Measurements from ENCODE around the gene SLC5A5.

The SLC5A5 gene

DNA sequence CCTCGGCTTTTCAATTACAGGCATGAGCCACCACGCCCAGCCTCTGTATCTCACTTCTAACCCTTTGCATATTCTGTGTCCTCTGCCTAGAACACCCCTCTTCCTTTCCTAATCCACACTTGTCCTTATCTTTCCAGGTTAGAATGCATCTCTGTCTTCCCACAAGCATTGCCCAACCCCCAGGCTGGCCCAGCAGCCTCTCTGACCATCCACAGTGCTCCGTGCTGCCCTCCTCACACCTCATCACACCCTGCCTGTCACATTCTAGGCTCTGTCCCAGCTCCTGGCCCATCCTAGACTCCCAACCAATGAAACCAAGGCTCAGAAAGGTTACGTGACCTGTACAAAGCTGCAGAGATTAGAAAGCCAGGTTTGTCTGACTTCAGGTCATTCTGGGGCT is 35.2 kb upstream of the SLC5A5 start:
- Histone ChIP-seq H3K4me3 (ENCODE audit: low read length, poor library complexity, severe bottlenecking) (no peak overlapping the region), H3K4me2 (ENCODE audit: low read depth, low read length, poor library complexity, severe bottlenecking) (no peak overlapping the region), H3K27me3 (ENCODE audit: insufficient read depth, low read length, poor library complexity, severe bottlenecking) (no peaks in the 10 kb centered on the region), H3K9ac (ENCODE audit: low read depth, low read length, poor library complexity, severe bottlenecking) (no peak overlapping the region), H3F3A (ENCODE audit: low read depth) (no peaks in the 10 kb centered on the region), H2AFZ (ENCODE audit: low read length) (no peak overlapping the region), H3K9me2 (replicated peaks; ENCODE audit: low read depth, low read length) (no peaks in the 10 kb centered on the region), H3K9me3 (ENCODE audit: insufficient read depth, low read depth, low read length) (no peaks in the 10 kb centered on the region), H3K36me3 (ENCODE audit: insufficient read depth, low read length) (peaks cover 36% of the 10 kb centered on the region; the same call in 1 of the 2 replicates), H3K79me2 (ENCODE audit: insufficient read depth, low read length) (no peaks in the 10 kb centered on the region), H4K20me1 (ENCODE audit: insufficient read depth, low read length, poor library complexity, severe bottlenecking) (no peaks in the 10 kb centered on the region), H3K4me1 (ENCODE audit: insufficient read depth, low read length, poor library complexity, severe bottlenecking) (peaks cover 3% of the 10 kb centered on the region)
- TF ChIP-seq EZH2phosphoT487 (IDR thresholded peaks at IDR 0.05; ENCODE audit: borderline replicate concordance), result no peak
- TF ChIP-seq CTCF (conservative IDR thresholded peaks at IDR 0.05; ENCODE audit: low read length), result no peak

DNA sequence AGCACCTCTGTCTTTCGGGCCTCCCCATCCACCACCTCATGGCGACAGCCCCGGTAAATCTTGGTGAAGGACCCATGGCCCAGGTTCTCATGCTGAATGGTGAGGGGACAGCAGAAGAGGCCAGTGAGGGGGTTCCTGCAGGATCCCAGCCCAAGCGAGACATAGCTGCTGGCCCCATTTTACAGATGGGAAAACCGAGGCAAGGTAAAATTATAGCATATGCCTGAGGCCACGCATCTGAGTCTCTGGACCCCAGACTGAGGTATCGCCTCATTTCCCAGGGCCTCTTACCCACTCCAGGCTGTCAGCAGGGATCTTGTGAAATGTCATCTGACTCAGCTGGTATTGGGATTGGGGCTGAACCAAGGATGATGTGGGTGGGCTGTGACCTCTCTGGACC is 33.8 kb upstream of the SLC5A5 start:
- H3K4me2 ChIP-seq (ENCODE audit: low read depth, low read length, poor library complexity, severe bottlenecking), result no peak overlapping the region
- H3K79me2 ChIP-seq (ENCODE audit: insufficient read depth, low read length), result no peaks in the 10 kb centered on the region; the same call in 1 of the 2 replicates
- H3K9me2 ChIP-seq (replicated peaks; ENCODE audit: low read depth, low read length), result no peaks in the 10 kb centered on the region
- H3K4me3 ChIP-seq (ENCODE audit: low read length, poor library complexity, severe bottlenecking), result no peak overlapping the region
- no peaks in the 10 kb centered on the region for H4K20me1 ChIP-seq (ENCODE audit: insufficient read depth, low read length, poor library complexity, severe bottlenecking)
- peaks cover 28% of the 10 kb centered on the region; the same call in 1 of the 2 replicates for H3K36me3 ChIP-seq (ENCODE audit: insufficient read depth, low read length)
- H3K27me3 ChIP-seq (ENCODE audit: insufficient read depth, low read length, poor library complexity, severe bottlenecking), result no peaks in the 10 kb centered on the region
- peaks cover 3% of the 10 kb centered on the region for H3K4me1 ChIP-seq (ENCODE audit: insufficient read depth, low read length, poor library complexity, severe bottlenecking)
- no peaks in the 10 kb centered on the region for H3F3A ChIP-seq (ENCODE audit: low read depth)
- no peaks in the 10 kb centered on the region for H3K9me3 ChIP-seq (ENCODE audit: insufficient read depth, low read depth, low read length)
- no peak overlapping the region for H3K9ac ChIP-seq (ENCODE audit: low read depth, low read length, poor library complexity, severe bottlenecking)
- no peak for TF ChIP-seq CTCF (conservative IDR thresholded peaks at IDR 0.05; ENCODE audit: low read length)
- TF ChIP-seq EZH2phosphoT487 (IDR thresholded peaks at IDR 0.05; ENCODE audit: borderline replicate concordance), result no peak
- H2AFZ ChIP-seq (ENCODE audit: low read length), result no peak overlapping the region

DNA sequence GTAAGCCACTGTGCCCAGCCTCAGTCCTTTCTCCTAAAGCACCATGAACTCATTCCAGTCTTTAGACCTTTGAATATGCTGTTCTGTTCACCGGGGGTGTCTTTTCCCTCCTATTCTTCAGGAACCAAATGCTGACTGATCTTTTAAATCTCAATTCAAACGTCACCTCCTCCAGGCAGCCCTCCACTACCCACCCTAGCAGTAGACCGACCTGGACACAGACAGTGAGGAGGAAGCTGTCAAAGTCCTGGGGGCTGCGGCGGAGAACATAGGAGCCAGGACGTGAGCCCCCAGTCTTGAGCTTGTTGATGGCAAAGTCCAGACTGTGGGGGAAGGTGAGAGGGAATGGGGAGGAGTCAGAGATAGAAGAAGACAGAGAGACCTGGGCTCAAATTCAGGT is 31.7 kb upstream of the SLC5A5 start:
- Histone ChIP-seq H3K36me3 (ENCODE audit: insufficient read depth, low read length) (peaks cover 23% of the 10 kb centered on the region; the same call in 1 of the 2 replicates), H4K20me1 (ENCODE audit: insufficient read depth, low read length, poor library complexity, severe bottlenecking) (peaks cover 3% of the 10 kb centered on the region), H3K4me1 (ENCODE audit: insufficient read depth, low read length, poor library complexity, severe bottlenecking) (peaks cover 7% of the 10 kb centered on the region), H3F3A (ENCODE audit: low read depth) (no peaks in the 10 kb centered on the region), H3K9ac (ENCODE audit: low read depth, low read length, poor library complexity, severe bottlenecking) (no peak overlapping the region), H3K79me2 (ENCODE audit: insufficient read depth, low read length) (peaks cover 17% of the 10 kb centered on the region; the same call in 1 of the 2 replicates), H3K27me3 (ENCODE audit: insufficient read depth, low read length, poor library complexity, severe bottlenecking) (no peaks in the 10 kb centered on the region), H3K9me2 (replicated peaks; ENCODE audit: low read depth, low read length) (no peaks in the 10 kb centered on the region), H3K4me3 (ENCODE audit: low read length, poor library complexity, severe bottlenecking) (no peak overlapping the region), H3K4me2 (ENCODE audit: low read depth, low read length, poor library complexity, severe bottlenecking) (no peak overlapping the region), H2AFZ (ENCODE audit: low read length) (no peak overlapping the region), H3K9me3 (ENCODE audit: insufficient read depth, low read depth, low read length) (no peaks in the 10 kb centered on the region)
- TF ChIP-seq EZH2phosphoT487 (IDR thresholded peaks at IDR 0.05; ENCODE audit: borderline replicate concordance) (no peak), CTCF (conservative IDR thresholded peaks at IDR 0.05; ENCODE audit: low read length) (no peak)
